Stimulated activated CD4-positive, alpha-beta T cell treated with anti-CD3 and anti-CD28 coated beads, Interleukin-15, amount 100 ng/mL, for 1 hour (primary cell): Measurements from ENCODE around the gene IFT122.

Source experiments
- DNase-seq, 2 donors: peaks; one replicate each; pipeline ENCODE4 v3.0.0-alpha.2; 2020; ENCODE audit warnings: low read depth in 1 of 2, low spot score in 1 of 2

Gene IFT122

DNA sequence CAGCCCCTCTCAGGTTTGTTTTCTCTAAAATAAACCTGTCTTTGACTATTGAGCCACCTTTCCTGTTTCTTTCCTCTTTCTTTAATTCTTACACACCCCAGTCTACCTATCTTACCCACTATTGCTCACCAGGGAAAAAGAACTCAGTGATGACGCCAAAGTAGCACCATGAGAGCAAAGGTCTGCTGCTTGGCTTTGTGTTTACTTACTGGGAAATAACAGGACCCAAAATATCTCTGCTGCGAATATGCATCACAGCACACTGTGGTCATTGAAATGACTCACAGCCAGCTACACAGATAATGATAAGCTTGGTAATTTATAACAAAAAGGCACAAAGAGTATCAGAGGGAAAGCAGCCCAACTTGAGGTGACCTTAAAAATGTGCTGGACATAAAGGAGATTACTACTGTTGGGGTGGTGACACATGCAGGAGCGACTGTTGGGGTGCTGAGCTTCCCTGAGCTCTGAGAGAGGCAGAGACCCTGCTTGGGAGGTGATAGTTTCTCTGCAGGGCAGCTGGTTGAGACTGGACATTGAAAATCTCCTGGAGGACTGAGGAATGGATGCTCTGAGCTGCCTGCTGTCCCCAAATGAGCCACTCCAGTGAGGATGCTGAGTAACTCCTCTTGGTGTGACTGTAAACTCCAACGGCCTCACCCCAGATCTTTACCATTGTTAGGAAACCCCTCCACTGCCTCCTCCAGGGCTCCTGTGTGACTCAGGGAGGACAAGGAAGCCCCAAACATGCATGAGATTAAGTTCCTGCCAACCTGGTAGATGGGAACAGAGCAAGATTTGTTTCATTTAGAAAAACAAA is 26.1 kb upstream of the IFT122 start:
- no peak for DNase-seq

DNA sequence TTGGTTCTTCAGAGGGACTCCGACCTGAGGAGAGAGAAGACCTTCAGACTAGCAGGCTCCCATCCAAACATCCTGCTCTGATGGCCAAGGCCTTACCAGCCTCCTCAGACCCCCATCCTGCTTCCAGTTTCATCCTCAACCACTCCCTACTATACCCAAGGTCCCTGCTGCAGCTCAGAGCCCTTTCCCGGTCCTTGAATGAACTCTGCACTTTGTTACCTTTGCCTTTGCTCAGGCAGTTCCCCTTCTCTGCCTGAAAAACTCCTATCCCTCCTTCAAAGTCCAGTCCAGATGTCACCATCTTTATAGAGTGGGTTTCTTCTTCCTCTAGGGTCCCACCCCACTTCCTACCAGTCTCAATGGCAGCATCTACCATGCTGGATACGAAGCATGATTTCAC is 24.6 kb upstream of the IFT122 start:
- DNase-seq: no peak

DNA sequence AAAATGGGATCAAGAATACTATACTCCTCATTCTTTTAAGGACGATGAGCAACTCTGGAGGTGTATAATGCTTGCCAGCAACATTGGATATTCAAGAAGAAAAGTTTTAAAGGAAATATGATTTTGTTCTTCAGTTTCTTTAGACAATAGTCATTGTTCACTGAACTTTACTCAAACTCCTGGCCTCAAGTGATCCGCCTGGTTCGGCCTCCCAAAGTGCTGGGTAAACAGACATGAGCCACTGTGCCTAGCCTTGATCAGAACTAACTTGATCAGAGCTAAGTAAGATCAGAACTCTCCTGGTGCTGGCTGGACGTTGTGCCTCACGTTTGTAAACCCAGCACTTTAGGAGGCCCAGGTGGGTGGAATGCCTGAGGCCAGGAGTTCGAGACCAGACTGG is 24.2 kb upstream of the IFT122 start:
- DNase-seq: no peak

DNA sequence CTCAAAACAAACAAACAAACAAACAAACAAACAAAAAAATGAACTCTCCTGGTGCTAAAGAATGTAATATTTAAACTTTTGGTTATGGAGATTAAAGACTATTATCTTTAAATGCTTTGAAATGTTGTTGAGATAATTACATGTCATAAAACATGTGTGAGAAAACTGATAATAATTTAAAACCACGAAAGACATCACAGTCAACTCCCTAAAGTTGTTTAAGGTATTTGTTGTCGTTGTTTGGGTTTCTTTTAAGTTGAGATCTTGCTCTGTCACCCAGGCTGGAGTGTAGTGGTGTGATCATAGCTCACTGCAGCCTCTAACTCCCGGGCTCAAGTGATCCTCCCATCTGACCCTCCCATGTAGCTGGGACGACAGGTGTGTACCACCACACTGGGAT is 23.6 kb upstream of the IFT122 start:
- DNase-seq: no peak

DNA sequence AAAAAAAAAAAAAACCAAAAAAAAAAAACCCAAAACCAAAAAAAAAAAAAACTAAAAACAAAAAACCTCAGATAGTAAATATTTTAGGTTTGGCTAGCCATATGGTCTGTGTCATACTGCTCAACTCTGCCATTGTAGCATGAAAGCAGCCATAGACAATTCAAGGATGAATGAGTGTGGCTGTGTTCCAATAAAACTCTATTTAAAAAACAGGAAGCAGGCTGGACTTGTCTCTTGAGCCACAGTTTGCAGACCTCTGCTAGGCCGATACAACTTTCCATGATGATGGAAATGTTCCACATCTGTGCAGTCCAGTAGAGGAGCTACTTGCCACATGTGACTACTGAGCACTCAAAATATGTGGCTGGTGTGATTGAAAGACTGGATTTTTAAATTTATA is 22.7 kb upstream of the IFT122 start:
- no peak for DNase-seq

DNA sequence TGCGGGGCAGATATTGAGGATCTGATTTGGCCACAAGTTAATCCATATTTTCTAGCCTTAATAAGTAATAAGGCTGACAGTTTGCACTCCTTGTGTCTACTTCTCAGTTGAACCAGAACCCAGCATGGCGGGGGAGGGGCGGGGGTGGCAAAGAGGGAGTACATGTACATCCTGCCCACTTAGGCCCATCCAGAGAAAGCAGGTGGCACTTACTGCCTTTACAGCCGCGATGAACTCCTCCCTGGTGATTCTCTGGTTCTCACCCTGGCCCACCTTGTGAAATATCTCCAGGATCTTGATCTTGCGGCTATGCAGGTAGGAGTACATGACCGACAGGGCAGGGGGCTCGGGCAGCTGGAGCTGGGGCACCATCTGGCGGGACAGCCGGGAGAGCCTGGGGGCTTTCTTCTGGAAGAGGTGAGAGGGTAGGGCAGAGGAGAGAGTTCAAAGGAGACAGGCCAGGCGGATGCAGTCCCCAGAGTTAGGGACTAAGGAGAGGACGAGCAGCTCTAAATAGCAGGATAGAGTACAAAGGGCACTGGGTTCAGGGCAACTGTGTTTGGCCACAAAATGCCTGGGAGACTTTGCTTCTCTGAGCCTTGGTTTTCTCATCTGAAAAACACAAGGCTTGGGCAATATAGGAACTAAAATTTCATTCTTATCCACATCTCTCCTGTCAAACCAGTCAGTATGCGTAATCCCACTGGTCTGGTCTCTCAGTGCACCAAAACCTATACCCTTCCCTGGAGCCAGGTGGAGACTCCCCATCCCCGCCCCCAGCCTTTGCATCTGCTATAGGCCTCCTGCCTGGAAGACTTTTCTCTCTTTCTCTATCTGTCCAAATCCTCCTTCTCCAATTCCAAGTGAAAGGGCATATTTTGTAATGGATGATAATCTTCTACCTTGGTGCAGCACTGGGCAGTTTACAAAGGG is 21.7 kb upstream of the IFT122 start:
- no peak for DNase-seq

DNA sequence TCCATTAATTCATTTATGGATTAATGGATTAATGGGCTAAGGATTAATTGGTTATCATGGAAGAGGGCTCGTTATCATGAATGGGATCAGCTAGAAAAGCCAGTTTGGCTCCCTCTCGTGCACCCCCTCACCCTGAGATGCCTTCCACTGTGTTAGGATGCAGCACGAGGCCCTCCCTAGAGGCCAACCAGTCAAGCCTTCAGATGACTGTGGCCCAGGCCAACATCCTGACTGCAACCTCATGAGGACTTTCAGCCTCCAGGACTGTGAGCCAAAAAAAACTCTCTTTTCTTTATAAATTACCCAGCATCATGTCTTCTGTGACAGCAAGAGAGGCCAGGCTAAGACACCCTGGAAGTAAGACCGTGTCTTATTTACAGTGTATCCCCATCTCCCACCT is 20.5 kb upstream of the IFT122 start:
- DNase-seq: no peak

DNA sequence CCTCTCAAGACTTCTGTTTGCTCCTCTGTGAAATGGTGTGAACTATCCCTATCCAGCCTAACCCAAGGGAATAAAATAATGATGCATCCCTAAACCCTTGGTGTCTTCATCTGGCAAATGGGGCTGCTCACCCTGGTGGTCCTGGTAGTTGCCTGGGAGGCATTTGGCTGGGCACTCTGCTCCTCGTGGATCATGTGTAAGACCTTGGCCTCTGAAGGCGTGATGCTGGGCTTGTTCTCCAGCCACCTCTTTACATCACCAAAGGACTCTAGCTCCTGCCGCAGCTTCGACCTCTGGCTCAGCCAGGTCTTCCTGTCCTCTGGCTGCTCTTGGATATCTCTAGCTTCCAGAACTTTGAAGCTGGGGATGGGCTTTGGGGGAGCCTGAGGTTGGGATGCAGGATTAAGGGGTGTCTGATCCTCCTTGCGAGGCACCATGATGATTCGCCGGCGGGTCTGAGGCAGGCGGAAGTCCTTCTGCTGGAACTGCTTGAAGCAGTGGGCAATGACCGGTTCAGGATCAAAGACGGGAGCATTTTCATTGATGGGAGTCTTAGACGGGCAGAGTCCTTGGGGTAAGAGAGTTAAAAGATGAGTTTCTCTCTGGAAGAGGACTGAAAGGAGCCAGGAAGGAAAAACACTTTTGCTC is 18.7 kb upstream of the IFT122 start:
- DNase-seq: no peak

DNA sequence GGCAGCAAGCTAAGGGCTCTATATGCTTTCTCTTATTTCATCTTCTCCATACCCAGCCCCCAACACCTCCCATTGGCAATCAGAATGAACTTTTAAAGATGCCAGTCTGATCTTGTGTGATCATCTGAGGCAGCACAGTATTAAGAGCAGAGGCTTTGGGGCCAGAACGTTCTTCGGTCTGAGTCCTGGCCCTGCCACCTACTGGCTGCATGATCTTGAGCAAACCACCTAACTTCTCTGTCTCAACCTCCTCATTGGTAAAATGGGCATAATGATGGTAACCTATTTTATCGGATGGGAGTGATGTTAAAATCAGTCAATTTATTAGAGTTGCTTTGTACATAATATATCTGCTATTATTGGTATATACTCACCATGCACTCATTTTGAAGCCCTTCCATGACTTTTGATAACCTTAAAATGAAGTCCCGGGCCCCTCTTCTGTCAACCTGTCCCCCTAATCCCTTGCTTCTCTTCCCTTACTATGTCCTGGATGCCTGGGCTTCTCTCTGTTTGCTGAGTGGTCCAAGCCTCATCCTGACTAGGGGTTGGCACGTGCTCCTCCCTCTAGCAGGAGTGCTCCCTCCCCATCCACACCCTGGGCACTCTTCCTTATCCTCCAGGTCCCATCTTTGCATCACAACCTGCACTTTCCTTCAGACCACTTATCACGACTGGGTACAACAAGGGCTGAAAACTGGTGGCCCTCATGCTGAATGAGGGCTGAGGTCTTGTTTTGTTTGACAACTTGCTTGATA is 17.9 kb upstream of the IFT122 start:
- DNase-seq: no peak

DNA sequence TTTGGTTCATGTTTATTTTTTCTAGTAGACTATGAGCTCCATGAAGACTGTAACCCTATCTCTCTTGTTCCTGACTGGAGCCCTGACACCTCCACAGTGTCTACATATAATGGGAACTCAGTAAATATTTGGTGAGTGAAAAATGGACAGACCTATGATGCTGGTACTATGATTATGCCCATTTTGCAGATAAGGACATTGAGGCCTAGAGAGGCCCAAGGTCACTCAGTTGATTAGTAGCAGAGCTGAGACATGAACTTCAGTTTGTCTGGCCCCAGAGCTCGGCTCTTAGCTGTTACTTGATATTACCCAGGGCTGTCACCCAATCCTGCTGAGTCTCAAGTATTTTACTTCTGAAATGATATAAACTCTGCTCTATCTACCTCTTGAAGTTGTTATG is 17.1 kb upstream of the IFT122 start:
- no peak for DNase-seq

DNA sequence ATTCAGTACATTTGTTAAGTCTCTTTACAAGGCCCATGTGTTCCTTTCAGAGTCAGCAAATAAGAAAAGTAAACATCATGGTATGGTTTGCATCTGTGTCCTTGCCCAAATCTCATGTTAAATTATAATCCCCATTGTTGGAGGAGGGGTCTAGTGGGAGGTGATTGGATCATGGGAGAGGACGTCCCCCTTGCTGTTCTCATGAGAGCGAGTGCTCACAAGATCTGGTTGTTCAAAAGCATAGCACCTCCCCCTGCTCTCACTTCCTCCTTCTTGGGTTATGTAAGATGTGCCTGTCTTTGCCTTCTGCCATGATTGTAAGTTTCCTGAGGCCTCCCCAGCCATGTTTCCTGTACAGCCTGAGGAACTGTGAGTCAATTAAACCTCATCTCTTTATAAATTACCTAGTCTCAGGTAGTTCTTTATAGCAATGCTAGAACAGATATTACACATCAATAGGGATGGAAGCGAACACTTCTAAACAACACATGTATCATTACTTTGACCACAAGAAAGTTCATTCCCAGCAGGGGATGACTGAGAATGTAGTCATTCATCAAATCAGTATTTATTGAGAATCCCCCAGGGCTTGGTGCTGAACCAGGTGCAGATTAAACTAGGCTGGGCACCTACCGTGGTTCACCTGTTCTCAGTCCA is 15.7 kb upstream of the IFT122 start:
- no peak for DNase-seq

DNA sequence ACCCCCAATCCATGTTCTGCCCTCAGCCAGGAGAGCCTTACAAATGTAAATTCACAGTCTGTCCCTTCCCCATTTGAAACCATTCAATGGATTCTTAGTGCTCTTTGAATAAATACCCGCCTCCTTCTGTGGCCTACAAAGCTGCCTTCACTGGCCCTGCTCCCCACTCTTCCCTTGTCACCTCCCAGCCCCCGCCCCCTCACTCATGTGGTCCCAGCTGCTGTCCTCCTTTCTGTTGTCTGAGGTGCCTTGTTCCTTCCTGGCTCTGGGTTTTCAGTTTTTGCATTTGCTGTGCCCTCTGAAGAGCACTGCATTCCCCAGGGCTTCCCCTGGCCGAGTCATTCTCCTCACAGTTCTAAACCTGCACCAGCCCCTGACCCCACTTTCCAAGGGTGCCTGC is 14.8 kb upstream of the IFT122 start:
- no peak for DNase-seq

DNA sequence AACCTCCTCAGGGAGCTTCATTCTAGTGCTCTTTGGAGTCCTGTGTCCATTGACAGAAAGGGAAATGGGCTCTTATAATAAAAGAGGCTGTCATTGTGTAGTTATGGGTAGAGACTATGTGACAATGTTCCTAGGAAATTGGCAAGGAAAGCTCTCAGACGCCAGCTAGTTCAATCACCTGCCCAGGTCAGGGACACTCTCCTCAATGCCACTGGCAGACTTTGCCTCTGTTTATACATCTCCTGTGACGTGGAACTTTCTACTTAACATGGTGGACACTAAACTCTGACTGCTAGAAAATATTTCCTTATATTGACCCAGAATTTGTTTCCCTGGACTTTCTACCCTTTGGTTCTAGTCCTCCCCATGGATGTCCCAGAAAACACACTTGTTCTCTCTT is 14.4 kb upstream of the IFT122 start:
- DNase-seq: no peak

DNA sequence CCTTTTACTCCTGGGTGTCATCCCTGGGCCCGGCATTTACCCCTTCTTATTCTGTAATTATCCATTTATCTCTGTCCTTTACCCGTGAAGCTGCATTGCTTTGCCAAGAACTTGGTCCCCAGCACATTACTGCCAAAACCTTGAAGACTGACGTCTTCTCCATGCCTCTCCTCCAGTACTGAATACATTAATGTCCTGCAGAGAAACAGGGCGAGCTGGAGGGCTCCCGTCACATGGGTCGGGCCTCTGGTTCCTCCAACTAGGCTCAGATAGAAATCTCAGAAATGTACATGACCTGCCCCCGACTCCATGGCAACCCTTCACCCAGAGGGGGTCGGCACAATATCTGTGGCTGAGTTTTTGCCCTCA is 12.0 kb upstream of the IFT122 start:
- DNase-seq: no peak

DNA sequence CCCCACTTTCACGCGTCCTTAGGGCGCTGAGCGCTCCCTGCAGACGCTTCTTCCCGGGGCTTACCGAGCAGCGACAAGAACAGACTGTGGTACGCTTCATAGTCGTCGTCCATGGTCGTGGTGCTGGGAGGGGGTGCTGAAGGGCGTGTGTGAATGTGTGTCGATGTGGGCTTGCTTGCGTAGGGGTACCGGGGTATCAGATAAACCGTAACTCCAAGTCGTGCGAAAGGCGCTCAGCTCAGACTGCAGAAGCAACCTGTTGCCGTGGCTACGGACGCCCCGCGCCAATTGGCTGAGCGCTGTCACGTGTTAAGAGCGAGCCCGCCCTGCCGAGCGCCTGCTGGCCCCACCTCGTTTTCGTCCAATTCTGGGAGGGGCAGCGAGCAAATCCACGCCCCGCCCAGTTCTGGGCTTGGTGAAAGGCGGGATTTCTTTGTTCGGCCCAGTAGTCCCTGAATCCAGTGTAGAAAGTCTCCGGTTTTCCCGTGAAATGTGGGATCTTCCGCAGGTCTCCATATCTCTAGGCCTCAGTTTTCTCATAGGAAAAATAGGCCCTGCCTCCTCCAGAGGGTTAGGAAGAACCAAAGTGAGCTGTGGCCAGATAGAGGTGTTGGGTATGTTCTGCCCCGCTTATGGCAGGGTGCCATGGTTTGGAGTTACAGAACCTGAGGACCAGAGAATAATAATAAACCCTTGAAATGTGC is 11.5 kb upstream of the IFT122 start, which contains the start of gene EFCAB12:
Gene EFCAB12, minus strand, starts transcription at position 261 of the 704 bp plus-strand sequence. Its CDS starts 148 bp downstream, at position 113.
- DNase-seq: peak; percentile 76 to 81

DNA sequence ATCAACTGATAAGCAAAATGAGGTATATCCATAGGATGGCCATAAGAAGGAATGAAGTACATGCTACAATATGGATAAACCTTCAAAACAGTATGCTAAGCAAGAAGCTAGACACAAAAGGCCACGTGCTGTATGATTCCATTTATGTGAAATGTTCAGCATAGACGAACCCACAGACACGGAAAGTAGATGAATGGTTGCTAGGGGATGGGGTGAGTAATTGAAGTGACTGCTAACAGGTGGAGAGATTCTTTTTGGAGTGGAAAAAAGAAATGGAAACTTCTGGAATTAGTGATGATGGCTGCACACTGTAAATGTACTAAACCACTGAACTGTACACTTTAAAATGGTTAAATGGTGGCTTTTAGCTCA is 11.0 kb upstream of the IFT122 start:
- no peak for DNase-seq

DNA sequence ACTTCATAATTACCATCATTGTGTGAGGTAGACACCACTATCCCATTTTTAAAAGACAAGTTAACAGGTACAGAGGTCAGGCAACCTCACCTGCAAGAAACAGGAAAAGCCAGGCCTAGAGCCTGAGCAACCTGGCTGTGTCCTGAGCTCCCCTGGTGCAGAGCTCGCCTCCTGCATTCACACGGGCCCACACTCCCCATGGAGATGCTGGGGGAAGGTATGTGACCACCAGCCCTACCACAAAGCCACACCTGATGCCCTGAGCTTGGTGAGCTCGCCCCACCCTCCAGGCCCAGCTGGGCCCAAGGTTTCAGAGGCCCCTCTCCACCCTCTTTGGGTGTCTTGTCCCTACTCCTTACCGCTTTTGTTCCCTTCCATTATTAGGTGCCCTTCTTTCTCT is 10.4 kb upstream of the IFT122 start:
- no peak for DNase-seq

DNA sequence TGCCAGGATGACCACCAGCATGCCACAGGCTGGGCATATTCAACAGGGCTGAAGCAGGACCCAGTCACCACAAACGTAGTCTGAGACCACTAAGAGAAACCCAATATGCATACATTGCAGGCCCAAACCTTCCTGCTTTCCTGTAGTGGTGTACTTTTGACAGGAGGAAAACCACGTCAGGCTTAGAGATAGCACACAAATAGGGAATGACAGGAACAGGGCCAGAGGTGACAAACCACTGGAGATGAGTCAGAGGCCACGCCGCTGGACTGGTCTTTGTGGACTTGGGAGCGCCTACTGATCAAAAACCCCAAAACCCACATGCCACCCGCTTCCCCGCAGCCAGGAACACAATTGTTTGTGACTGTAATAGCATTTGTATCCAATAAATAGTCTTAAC is 8.0 kb upstream of the IFT122 start:
- DNase-seq: no peak

DNA sequence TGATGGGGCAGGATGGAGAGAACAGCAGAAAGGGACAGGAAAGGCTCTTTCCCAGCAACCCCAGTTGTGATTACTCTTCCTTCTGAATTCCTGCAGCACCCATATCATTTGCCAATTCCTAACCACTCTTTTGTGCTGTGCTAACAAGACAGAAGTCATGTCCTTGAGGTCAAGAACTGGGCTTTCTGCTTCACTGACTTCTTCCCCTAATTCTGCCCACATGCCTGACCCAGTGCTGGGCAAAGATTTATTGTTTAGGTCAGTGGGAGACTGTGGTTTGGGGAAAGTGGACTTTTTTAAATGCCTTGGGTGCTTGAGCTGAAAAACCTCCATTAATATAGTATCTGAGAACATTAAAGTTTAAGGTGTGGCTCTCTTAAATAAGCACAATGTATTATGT is 7.4 kb upstream of the IFT122 start:
- no peak for DNase-seq

DNA sequence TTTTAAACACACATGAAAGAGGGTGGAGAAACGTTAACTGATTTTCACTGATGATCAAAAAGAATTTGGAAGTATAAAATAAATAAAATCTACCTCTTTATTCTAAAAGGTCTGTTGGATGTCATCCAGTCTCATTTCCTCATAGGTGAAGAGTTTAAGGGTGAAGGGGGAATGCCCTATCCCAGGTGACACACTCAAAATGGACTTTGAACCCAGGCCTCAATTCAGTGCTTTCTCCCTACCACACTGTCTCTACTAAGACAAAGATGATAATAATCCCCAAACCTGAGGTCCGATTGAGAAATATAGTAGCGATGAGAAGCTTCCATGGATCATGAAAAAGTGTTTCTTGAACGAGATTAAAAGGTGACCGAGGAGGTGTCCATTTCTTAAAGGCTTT is 6.5 kb upstream of the IFT122 start:
- DNase-seq: no peak
